Putamen (tissue), 1 donor: ENCODE data around the gene RSPH10B.
A peak's percentile ranks its signal among the peaks of the same experiment; 100 is the strongest.
"Not testable (repeated sequence)": the region's sequence is repeated elsewhere in the genome, so short reads cannot be mapped to it uniquely, and the experiment has no call there.

Source experiments
- DNase-seq: peaks from one replicate; pipeline ENCODE4 v3.0.0-alpha.2; 2016; ENCODE audit warnings: low spot score

Gene RSPH10B

DNA sequence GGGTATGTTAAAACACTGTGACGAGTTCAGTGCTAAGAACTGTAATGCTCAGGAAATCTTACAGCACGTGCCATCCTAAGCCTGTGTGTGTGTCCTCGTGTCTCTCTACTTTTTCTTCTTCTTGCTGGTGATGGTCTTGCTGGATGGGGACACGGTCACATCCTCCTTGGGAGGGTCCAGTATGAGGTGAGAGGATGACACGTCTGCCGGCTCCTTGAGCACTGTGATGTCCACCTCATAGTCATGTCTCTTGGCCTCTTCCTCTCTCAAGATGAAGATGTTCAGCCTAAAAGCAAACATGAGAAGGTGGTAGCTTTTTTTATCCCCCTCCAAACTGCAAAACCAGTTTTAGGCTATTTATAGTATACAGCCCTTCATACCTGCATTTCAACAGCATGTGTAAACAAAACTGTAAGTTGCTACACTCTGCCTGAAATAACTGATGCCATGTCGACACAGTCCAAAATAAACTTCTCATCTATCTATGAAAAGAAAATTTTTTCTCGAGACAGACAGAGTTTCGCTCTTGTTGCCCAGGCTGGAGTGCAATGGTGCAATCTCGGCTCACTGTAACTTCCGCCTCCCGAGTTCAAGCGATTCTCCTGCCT, 44.1 kb downstream of the RSPH10B start:
- DNase-seq: not testable (repeated sequence)

DNA sequence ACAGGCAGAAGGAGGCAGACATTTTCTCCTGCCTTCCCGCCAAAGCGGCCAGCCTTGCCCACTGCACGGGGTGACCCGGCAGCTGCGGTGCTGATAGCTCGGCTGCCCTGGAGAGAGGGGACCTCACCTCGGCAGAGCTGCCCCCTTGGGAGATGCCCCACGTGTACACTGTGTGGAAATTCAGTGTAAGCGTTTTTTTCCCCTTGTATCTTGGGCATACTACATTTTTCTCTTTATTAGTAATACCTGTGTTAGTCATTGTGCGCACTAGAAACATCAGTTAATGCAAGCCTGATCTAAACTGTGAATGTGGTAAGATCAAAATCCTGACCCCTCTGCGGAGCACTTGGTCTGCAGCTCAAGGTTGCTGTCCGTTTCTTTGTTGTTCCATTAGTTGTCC, 45.9 kb downstream of the RSPH10B start:
- not testable (repeated sequence) for DNase-seq

- DNase-seq: not testable (repeated sequence)
Measured at GRCh38 chr7:5924180-5924579, 46.3 kb downstream of the RSPH10B start.

DNA sequence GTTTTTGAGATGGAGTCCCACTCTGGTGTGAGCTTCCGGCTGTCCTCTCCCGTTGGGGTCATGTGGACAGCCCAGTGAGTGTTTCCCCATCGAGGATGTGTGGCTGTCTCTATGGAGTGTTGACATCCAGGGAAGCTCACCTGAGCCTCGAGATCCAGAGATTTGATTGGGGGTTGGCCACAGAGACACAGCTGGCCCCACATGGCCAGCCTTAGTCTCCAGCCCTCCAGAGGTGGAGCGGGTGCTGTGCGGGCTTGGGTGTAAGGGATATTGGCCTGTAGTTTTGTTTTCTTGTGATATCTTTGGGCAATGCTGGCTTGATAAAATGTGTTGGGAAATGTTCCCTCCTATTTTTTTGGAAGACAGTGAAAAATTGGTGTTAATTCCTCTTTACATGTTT, 54.0 kb downstream of the RSPH10B start:
- DNase-seq: not testable (repeated sequence)

GRCh38 chr7:5908835-5909234, 61.7 kb downstream of the RSPH10B start:
- DNase-seq: not testable (repeated sequence)

- not testable (repeated sequence) for DNase-seq
Measured at GRCh38 chr7:5904726-5905125, 65.8 kb downstream of the RSPH10B start.

GRCh38 chr7:5903002-5903401, 67.5 kb downstream of the RSPH10B start:
- not testable (repeated sequence) for DNase-seq

DNA sequence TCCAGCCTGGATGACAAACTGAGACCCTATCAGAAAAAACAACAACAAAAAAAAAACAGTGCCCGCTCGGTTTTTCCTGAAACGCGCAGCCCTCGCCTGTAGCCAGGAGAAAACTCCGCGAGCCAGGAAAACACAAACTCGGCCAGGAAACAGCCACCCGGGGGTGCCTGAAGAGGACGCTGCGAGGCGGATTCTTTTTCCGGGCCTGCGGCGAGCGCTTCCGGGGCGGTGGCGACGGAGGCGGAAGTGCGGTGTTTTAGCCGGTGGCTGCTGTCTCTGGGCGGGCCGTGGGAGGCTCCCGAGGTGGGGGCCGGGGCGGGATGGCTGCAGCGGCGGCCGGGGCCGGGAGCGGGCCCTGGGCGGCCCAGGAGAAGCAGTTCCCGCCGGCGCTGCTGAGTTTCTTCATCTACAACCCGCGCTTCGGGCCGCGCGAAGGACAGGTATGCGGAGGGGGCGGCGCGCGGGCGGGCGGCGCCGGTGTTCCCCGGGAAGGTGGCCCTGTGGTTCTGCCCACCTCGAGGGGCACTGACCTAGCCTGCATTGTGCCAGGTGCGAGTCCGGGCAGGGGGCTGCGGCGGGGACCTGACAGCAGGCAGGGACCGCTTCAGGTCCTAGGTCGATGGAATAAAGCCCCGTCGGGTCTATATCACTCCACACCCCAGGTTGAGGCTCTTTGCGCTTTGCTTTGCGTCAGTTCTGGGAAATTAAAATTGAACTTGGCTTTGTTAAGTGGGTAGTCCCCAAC, 71.8 kb downstream of the RSPH10B start, which contains the start of gene CCZ1:
Gene CCZ1 (plus strand): TSS at position 254 of the 745 bp plus-strand sequence. CDS start 67 bp downstream, at position 321.
- DNase-seq: peak; percentile 40

GRCh38 chr7:5897369-5897919, 73.0 kb downstream of the RSPH10B start:
- peak; percentile 58 for DNase-seq

- no peak for DNase-seq
Measured at GRCh38 chr7:5892498-5892897, 78.0 kb downstream of the RSPH10B start.

DNA sequence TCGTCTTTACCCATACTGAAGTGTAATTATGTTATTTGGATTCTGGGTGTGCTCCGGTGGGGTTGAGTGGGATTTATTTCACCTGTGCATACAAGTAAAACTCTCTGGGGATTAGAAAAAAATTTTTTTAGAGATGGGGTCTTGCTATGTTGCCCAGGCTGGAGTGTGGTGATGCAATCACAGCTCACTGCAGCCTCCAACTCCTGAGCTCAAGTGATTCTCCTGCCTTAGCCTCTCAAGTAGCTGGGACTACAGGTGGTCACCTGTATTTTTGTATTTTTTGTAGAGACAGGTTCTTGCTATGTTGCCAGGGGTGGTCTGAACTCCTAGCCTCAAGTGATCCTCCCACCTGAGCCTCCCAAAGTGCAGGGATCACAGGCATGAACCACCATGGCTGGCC, 80.2 kb downstream of the RSPH10B start:
- not testable (repeated sequence) for DNase-seq

- DNase-seq: not testable (repeated sequence)
Measured at GRCh38 chr7:5888021-5888420, 82.5 kb downstream of the RSPH10B start.

GRCh38 chr7:5884431-5884830, 86.1 kb downstream of the RSPH10B start:
- DNase-seq: not testable (repeated sequence)

DNA sequence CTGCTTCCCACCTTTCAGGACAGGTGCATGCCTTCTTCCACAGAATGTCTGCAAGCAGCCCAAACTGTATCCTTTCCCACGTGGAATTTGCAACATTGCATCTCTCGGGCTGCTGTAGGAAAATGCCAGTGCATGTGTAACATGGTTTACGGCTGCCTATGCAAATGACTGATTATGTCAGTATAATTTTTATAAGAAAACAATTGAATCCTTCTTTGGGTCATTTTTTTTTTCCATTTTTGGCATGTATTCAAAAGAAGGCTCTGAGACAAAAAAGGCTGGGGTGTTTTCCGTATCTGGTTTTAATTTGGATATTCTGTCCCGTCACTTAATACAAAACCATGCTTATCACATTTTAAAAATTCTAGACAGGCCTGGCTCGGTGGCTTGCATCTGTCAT, 90.4 kb downstream of the RSPH10B start:
- DNase-seq: peak; percentile 58

GRCh38 chr7:5879591-5879990, 90.9 kb downstream of the RSPH10B start:
- DNase-seq: not testable (repeated sequence)
